ENCODE data around the gene PKIG. TPM values are rescaled to one million over a fixed set of nuclear protein-coding genes. Genes with fewer than 3 reads are reported as not detected.

The PKIG gene
- total and polyA plus RNA-seq, 9 of the 15 experiments (the other 6 are each of a cell fraction or from before 2014, with no cell fraction given): 0.13 to 7.0 (median 4.7) TPM

- TF ChIP-seq ZNF583 (CRISPR knock-in tag; IDR thresholded peaks at IDR 0.05) (no peak), NCOR1 (IDR thresholded peaks at IDR 0.05) (no peak), PTBP1 (IDR thresholded peaks at IDR 0.05; ENCODE audit: low read depth, low read length) (no peak), KLF16 (IDR thresholded peaks at IDR 0.05) (no peak), KLF6 (CRISPR knock-in tag; IDR thresholded peaks at IDR 0.05; ENCODE audit: borderline replicate concordance) (no peak), IRF1 (CRISPR knock-in tag; IDR thresholded peaks at IDR 0.05; ENCODE audit: borderline replicate concordance) (no peak), CREB3L1 (IDR thresholded peaks at IDR 0.05; ENCODE audit: borderline replicate concordance, low read depth) (no peak), ZNF395 (CRISPR knock-in tag; IDR thresholded peaks at IDR 0.05) (no peak), SNRNP70 (optimal IDR thresholded peaks at IDR 0.05; ENCODE audit: low read depth, low read length) (no peak), KAT8 (IDR thresholded peaks at IDR 0.05; ENCODE audit: low read depth) (no peak)
These were observed 61.8 kb downstream of the PKIG start (continued) for GRCh38 chr20:44644230-44644617.

Data from K562 (cell line).